HG02938 (cell line): Measurements from ENCODE around the gene FAM229A.
"Not testable (repeated sequence)": the region's sequence is repeated elsewhere in the genome, so short reads cannot be mapped to it uniquely, and the experiment has no call there.

Source experiments
- ATAC-seq: cut with Tn5 transposase; IDR thresholded peaks from one replicate; pipeline ENCODE4 v1.9.1; 2021; ENCODE audit warnings: mild to moderate bottlenecking, moderate library complexity; ENCODE audit not compliant: unreplicated experiment

The FAM229A gene, protein sequence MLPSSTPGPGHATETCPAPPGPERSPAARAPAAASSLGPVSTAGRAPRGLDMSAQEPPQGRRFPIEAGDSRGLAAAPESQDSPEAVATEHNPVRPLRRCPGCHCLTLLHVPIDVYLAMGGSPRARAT

DNA sequence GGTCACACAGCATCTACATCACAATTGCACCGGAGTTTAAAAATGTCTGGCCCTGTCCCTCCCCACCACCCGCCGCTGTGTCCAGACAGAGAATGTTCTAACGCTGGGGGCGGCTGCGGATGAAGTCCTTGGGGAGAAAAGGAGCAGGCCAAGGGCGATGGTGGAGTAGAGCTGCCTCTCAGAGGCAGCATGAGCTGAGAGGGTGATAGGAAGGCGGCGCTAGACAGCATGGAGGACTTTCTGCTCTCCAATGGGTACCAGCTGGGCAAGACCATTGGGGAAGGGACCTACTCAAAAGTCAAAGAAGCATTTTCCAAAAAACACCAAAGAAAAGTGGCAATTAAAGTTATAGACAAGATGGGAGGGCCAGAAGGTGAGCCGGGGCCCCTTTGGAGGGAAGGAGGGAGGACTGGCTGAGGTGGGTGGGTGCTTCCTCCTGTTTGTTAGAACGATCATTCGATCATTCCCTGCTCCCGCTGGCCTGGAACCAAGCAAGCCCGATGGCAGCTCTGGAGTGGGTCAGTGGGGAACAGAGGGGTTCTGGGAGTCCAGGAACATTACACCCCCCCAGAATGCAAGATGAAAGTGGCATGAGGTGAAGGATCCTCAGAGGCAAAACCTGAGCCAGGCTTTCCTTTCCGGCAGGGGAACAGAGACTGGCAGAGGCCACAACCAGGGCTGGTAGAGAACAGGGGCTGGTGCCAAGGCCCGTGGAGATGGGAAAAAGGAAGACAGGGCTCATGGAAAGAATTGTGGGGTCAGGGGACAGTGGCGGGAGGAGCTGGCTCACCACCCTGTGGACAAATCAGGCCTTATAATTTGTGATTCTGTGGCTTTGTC lies at the start of gene FAM229A, which contains the start of gene TSSK3:
FAM229A (minus strand) TSS at position 12 of the 840 bp plus-strand sequence. CDS start 394 bp downstream, outside the sequence.
TSSK3 (plus strand) TSS at position 66 of the 840 bp plus-strand sequence; CDS start at position 229, 163 bp downstream.
- no peak for ATAC-seq

- ATAC-seq, result no peak
Observed at GRCh38 chr1:32411261-32411660, 49.0 kb upstream of the FAM229A start.

- no peak for ATAC-seq
Observed at GRCh38 chr1:32406629-32407111, 44.4 kb upstream of the FAM229A start.

- ATAC-seq, result no peak
Observed at GRCh38 chr1:32405672-32406467, 43.6 kb upstream of the FAM229A start.

DNA sequence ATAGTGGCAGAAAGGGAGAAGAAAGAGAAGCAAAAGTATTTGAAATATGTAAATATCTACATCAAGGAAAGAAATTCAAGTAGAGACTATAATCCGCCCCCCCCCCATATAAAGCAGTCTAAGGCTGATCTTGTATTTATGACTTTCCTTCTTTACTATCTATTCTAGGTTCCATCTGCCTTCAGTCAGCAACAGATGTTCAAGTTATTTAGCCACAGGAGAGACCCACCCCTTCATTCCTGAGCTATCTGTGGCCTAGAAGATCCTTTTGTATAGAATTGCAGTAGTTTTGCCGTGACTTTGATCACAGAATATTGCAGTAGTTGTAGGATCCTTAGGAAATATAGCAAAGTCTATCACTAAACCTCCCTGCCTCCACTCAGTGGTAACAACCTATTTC lies 42.7 kb upstream of the FAM229A start:
- ATAC-seq, result no peak

DNA sequence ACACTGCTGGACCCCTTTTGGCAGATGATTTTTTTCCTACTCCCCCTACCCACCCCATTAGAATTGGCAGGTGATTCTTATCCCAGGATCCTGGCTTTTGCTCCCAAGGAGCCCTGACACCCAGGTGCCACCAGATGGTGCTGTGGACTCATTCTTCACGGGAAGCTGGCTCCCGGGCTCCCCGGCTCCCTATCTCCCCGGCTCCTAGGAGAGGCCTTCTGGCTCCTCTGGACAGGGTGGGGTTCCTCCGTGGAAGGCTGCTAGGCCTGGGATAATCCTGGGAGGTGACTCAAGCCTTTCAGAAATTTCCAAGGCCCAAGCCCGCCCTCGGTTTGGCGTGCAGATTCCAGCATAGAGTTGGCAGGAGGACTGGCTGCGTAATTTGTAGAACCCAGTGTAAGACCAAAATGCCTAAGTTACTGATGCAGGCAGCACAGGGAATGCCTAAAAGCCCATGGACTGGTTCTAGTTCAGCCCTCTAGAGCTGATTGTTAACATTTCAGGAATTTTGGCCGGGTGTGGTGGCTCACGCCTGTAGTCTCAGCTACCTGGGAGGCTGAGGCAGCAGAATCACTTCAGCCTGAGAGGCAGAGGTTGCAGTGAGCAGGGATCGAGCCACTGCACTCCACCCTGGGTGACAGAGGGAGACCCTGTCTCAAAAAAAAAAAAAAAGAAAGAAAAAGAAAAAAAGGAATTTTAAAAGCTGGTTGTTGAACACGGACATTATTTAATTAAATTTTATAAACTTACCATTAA lies 38.8 kb upstream of the FAM229A start:
- no peak for ATAC-seq

DNA sequence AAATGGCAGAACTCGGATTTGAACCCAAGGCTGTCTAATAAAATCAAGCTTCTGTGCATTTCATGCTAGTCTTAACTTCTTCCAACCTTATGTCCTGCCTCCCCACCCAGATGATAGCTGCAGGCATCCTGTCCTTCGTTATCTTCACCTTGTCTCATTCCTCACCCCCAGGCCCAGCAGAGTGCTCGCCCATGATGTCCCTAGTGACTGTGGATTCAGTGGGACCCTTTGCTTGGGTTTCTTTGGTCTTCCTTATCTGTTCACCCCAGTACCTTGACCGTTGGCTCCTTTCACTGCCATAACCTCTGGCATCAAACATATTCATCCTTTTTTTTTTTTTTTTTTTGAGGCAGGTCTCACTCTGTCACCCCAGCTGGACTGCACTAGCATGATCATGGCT lies 37.6 kb upstream of the FAM229A start:
- ATAC-seq, result no peak

- ATAC-seq, result no peak
Observed at GRCh38 chr1:32398401-32398800, 36.1 kb upstream of the FAM229A start.

DNA sequence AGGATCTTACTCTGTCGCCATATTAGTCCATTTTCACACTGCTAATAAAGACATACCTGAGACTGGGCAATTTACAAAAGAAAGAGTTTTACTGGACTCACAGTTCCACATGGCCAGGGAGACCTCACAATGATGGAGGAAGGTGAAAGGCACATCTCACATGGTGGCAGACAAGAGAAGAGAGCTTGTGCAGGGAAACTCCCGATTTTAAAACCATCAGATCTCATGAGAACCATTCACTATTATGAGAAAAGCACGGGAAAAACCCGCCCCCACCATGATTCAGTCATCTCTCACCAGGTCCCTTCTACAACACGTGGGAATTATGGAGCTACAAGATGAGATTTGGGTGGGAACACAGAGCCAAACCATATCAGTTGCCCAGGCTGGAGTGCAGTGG lies 34.2 kb upstream of the FAM229A start:
- not testable (repeated sequence) for ATAC-seq

- no peak for ATAC-seq
Observed at GRCh38 chr1:32394890-32395432, 32.7 kb upstream of the FAM229A start.

GRCh38 chr1:32394141-32394889 lies 32.0 kb upstream of the FAM229A start, which contains the start of gene BSDC1:
TSS of gene BSDC1 (minus strand) at chr1:32394441. CDS start at chr1:32394414, 27 bp downstream.
- ATAC-seq, result peak; percentile 93

DNA sequence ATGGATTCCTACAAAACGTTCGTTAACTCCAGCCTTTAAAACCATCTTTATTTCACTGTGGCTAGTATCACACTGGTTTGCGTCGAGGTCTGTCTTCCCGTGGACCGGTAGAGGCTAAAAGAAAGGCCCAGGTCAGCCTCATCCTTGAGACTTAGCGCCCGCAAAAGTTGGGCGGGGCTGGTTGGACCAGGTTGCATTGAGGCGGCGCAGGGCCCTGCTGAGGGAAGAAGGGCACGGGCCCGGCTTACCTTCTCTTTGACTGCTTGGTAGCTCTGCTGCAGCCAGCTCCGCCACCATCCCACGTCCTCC lies 31.5 kb upstream of the FAM229A start:
- ATAC-seq, result peak; percentile 6

DNA sequence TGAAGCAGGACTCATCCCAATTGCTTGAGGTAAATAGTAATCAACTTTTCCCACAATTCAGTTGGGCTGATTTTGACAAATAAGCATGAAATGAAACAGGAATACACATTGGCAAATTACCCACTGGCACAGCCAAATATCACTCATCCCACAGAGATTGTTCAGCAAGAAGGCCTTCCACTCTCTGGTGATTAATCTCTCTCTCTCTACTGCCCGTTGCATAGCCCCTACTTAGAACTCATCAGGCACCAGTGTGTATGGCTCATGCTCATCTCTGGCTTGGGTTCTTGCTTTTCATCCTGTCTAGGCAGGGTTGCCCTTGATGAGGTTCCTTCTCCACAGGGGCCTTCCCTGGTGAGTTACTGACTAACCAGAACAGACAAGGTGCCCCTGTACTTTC lies 30.9 kb upstream of the FAM229A start:
- no peak for ATAC-seq

- no peak for ATAC-seq
Observed at GRCh38 chr1:32392325-32392724, 30.0 kb upstream of the FAM229A start.

DNA sequence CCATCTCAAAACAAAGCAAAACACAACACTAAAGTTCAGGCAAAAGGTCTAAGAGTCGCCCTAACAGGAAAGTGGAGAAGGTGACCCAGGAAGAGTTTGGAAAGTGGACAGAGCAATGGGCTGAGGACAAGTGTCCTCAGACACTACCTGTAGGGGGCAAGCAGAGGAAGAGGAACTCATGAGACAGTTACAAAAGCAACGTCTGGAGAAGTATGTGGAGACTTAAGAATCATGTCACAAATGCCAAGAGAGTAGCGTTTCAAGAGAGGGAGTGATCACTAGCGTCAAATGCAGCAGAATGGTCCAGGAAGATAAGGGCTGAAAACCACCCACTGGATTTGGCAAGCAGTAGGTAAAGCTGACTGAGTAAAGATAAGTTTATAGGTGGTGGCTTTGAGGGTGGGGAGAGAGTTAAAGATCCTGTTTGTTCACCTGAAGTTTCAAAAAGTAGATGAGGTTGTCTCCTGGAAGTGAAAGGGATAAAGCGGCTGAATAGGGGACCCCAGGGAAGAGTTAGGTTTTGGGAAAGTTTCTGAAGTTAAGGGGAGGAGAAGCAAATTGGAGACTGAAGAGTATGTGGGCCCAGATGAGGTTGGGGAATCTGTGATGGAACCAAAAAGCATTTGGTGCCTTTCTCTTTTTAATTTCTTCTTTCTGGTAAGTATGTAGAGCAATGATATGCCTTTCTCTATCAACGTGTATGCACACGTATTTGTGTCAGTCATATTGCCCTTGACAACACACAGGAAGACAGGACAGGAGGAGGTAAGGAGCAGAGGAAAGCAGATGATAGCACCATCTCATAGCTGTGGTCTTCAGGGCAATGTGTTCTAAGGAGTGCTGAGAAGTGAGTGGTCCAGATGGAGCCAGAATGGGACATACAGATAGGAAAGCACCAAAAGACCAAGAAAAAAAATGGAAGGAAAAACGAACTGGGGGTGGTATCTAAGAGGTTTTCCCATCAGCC lies 28.9 kb upstream of the FAM229A start:
- ATAC-seq, result no peak

GRCh38 chr1:32388641-32389040 lies 26.4 kb upstream of the FAM229A start:
- ATAC-seq, result no peak

DNA sequence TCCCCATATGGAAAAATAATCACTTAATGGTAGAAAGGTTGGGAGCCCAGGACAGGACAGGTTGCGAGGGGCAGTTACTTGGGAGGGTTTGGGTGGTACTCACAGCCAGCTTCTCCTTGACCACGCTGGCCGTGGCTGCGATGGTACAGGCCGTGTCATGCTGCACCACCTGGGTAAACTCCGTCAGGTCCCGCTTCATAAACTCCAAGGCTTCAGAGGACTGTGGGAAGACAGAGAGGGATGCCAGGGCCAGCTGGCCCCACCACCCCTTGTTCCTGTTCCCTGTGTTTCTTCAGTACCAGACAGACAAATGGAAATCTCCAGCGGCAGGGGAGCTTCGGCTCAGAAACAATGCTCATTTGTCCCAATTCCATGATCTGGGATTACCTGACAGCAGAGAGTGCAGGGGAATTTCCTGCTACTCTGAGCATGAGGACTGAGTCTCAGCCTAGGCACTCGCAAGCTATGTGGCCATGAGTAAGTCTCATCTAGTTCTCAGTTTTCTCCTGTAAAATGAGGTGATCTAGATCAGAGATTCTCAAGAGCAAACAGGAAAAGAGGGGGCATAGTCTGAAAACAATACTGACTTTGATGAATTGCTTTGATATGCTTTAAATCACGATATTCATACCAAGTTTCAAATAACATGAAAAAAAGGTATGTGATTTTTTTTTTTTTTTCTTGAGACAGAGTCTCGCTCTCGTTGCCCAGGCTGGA lies 24.5 kb upstream of the FAM229A start:
- ATAC-seq, result no peak

GRCh38 chr1:32380057-32380456 lies 17.8 kb upstream of the FAM229A start:
- no peak for ATAC-seq
